Epidermal melanocyte (primary cell): ENCODE measurements around the gene SNRNP48.

ENCODE experiments used
- DNase-seq: peaks from one replicate; pipeline ENCODE4 v3.0.0; 2011; ENCODE audit warnings: low spot score; ENCODE audit not compliant: insufficient read length

SNRNP48 gene

GRCh38 chr6:7559196-7559595 lies 30.8 kb upstream of the SNRNP48 start:
- no peak for DNase-seq

DNA sequence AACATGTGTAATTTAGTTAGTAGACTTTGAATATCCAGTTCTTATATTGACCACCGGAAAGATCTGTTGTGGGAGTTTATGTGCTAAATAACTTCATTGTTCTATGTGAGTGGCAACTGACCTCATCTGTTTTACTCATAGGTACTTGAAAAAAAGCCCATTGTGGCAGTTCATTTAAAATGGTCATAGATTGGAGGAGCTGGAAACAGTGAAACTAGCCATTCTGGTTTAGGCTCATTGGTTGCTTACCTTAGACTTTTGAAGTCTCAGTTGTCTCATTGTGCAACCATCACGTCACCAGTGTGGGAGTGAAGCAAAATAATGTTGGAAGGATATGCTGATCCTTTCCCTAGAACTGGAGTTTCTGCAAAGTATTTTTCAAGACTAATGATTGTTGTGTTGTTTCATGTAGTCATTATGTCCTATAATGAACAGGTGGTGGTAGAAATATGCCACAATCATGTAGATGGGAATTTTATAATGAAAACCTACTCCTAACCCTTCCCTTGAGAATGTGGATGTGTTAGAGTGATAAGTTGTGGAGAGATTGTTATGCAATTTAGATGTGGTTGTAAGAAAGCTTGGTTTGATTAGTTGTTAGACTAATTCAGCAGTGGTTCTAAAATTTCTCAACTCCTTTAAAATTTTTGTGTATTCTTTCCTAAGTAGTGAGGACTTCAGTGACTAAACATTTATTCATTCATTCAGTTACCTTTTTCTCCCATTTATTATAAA lies 30.2 kb upstream of the SNRNP48 start:
- DNase-seq = no peak

GRCh38 chr6:7561153-7561964 lies 28.6 kb upstream of the SNRNP48 start:
- DNase-seq = no peak

DNA sequence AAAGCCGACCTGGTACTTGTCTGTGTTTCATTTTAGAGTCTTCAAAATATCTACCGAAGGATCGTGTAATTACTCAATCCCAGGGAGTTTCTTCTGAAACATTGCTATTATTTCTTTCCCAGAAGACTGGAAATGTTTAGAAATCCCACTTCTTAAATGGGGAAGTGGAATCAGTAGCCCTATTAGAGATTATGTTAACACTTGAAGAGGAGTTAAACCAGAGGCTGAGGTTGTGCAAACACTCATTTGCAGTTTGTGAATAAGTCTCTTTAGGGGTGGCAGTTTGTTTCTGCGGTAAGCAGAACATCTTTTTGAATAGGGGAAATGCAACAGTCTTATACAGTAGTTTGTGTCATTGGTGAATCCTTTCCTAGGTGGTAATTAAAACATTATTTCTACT lies 27.2 kb upstream of the SNRNP48 start:
- no peak for DNase-seq

DNA sequence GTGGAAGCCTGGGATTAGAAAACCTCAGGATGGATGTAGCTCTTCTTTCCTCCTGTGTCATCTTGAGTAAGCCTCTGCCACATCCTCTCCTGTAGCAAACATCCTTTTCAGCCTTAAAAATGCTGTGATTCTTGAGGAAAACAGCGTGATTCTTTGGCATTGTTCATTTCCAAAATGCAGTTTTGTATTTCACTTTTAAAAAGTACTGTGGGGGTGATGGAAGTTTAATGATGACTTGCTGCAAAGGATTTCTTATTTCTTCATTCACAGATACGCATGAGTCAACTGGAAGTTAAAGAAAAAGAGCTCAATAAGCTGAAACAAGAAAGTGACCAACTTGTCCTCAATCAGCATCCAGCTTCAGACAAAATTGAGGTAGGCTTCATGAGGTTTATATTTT lies 23.9 kb upstream of the SNRNP48 start:
- DNase-seq = no peak

DNA sequence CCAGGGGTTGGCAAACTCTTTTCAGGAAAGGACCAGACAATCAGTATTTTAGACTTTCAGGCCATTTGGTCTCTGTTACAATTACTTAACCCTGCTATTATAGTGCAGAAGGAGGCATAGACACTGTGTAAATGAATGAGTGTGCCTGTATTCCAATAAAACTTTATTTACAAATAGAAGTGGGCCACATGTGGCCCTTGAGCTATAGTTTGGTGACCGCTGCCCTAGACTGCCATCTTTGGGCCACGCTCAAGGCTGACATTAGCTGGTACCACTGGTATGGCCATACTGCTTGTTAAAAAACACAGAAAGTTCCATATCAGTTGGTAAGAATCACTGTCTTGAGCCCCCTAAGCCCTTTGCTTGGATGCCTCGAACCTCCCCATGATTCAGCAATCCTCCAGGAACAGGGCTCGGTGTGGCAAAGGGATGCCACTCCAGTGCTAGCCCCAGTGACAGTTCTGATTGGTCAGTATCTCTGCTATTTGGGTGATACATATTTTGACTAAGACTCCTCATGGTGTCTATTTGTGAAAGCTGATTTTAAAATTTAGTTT lies 23.3 kb upstream of the SNRNP48 start:
- DNase-seq = no peak

DNA sequence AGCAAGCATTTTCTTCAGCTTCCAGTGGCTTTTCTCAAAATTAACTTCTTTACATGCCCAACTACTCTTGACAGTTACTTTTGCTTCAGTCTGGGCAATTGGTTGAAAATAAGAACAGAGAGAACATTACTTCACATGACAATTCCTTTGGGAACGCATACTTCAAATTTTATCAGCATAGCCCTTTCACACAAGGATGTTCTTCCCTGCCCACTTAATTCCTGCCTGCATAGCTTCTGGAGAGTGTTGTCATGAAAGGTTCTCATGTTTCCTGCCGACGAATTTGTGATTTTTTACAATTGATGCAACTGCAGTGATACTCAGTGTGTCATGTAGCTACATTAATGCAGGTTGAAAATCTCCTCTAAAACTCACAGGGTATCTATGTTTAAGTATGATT lies 22.0 kb upstream of the SNRNP48 start:
- no peak for DNase-seq

GRCh38 chr6:7569082-7569481 lies 20.9 kb upstream of the SNRNP48 start:
- DNase-seq = no peak

DNA sequence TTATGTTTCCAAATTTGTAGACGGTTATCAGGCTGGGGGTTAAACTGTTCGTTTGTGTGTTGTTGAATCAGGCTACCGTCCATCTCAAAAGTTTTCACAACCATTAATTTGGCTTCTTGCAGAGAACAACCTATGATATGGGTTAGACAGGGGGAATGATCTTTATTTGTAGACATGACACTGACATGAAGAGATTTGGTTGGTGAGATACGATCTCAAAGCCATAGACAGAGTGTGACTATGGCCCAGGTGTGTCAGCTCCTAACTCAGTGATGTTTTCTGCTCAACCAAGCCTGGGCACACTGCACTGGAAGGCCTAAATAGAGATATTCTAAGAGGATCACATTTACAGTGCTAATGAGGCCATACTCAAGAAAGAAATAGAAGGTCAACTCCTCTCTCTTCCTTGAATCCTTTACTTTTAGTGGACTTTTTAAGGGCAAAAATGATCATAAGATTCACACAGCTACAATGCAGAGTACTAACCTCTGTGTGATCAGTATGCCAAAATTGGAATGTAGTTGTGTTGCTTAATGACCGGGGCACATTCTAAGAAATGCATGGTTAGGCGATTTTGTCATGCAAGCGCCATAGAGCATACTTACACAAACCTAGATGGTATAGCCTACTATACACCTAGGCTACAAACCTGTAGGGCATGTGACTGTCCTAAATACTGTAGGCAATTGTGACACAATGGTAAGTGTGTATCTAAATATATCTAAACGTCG lies 17.6 kb upstream of the SNRNP48 start:
- DNase-seq = no peak

GRCh38 chr6:7574500-7574899 lies 15.5 kb upstream of the SNRNP48 start:
- DNase-seq = no peak

DNA sequence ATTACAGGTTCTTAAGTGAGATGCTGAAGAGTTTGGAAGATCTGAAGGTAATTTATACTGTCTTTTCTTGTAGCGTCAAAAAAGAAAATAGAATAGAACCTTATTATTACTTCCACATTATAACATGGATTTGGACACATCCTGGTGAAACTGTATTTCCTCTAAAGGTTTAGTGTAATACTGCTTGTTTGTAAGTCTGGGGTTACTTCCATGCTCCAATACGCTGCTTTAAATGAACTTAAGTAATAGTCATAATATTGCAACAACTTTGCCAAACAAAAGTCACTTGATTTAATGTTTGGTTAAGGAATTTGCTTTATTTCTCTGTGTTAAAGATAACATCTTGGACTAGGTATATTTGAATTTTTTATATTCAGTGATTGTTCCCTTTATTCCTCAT lies 11.5 kb upstream of the SNRNP48 start:
- no peak for DNase-seq

- DNase-seq = no peak
Measured at GRCh38 chr6:7578931-7579330, 11.1 kb upstream of the SNRNP48 start.

DNA sequence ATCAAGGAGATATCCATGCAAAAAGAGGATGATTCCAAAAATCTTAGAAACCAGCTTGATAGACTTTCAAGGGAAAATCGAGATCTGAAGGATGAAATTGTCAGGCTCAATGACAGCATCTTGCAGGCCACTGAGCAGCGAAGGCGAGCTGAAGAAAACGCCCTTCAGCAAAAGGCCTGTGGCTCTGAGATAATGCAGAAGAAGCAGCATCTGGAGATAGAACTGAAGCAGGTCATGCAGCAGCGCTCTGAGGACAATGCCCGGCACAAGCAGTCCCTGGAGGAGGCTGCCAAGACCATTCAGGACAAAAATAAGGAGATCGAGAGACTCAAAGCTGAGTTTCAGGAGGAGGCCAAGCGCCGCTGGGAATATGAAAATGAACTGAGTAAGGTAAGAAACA lies 10.1 kb upstream of the SNRNP48 start:
- DNase-seq = no peak

DNA sequence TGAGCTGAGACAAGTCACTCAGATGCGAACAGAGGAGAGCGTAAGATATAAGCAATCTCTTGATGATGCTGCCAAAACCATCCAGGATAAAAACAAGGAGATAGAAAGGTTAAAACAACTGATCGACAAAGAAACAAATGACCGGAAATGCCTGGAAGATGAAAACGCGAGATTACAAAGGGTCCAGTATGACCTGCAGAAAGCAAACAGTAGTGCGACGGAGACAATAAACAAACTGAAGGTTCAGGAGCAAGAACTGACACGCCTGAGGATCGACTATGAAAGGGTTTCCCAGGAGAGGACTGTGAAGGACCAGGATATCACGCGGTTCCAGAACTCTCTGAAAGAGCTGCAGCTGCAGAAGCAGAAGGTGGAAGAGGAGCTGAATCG lies 9.5 kb upstream of the SNRNP48 start:
- DNase-seq = no peak

- DNase-seq = no peak
Measured at GRCh38 chr6:7580927-7581618, 8.9 kb upstream of the SNRNP48 start.

DNA sequence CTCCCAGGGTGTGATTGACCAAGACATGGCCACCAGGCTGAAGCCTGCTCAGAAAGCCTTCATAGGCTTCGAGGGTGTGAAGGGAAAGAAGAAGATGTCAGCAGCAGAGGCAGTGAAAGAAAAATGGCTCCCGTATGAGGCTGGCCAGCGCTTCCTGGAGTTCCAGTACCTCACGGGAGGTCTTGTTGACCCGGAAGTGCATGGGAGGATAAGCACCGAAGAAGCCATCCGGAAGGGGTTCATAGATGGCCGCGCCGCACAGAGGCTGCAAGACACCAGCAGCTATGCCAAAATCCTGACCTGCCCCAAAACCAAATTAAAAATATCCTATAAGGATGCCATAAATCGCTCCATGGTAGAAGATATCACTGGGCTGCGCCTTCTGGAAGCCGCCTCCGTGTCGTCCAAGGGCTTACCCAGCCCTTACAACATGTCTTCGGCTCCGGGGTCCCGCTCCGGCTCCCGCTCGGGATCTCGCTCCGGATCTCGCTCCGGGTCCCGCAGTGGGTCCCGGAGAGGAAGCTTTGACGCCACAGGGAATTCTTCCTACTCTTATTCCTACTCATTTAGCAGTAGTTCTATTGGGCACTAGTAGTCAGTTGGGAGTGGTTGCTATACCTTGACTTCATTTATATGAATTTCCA lies 4.6 kb upstream of the SNRNP48 start:
- DNase-seq = no peak

DNA sequence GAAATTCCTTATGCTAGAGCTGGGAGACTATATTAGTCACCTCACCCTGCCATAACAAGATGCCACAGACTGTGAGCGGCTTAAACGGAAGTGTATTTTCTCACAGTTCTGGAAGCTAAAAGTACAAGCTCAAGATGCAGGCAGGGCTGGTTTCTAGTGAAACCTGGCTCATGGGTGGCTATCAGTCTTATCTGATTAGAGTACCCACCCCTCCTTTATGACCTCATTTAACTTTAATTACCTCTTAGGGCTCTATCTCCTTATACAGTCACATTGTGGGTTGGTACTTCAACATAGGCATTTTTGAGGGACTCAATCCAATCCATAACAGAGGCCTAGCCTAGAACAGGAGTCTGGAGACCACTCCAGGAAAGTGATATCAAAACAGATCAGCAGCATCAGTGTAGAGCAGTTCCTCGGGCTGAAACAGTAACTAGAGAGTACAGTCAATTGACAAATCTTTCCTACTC lies 2.3 kb upstream of the SNRNP48 start:
- no peak for DNase-seq

- no peak for DNase-seq
Measured at GRCh38 chr6:7588506-7588905, 1.5 kb upstream of the SNRNP48 start.

- DNase-seq = no peak
Measured at GRCh38 chr6:7589221-7589620, 777 bp upstream of the SNRNP48 start.

- no peak for DNase-seq
Measured at GRCh38 chr6:7590918-7591302, 912 bp downstream of the SNRNP48 start.

- no peak for DNase-seq
Measured at GRCh38 chr6:7591770-7592169, 1.8 kb downstream of the SNRNP48 start.
